ENCODE measurements around the gene TBL2. TPM values are rescaled to one million over a fixed set of nuclear protein-coding genes. Genes with fewer than 3 reads are reported as not detected.
"Not testable (repeated sequence)": the region's sequence is repeated elsewhere in the genome, so short reads cannot be mapped to it uniquely, and the experiment has no call there.

TBL2 gene
- polyA plus RNA-seq, 1 donor: 37.6 TPM

GRCh38 chr7:73621168-73622063 is 43.0 kb upstream of the TBL2 start:
- Histone ChIP-seq H3K4me1 (ENCODE audit: control insufficient read depth, insufficient read depth, low read length) (peaks cover 12% of the 10 kb centered on the region), H3K4me3 (ENCODE audit: low read length) (no peak overlapping the region), H3K36me3 (ENCODE audit: control insufficient read depth, insufficient read depth, low read length) (peaks cover 8% of the 10 kb centered on the region), H3K27ac (ENCODE audit: low read length) (no peak overlapping the region), H3K27me3 (ENCODE audit: control insufficient read depth, insufficient read depth, low read length) (peaks cover 28% of the 10 kb centered on the region), H3K9me3 (ENCODE audit: control insufficient read depth, low read depth, low read length) (peaks cover 4% of the 10 kb centered on the region)
- DNase-seq: no peak
- WGBS (ENCODE audit: insufficient coverage, low lambda C conversion rate): 67% methylated on average over 1 of the region's 7 CpGs

- H3K4me3 ChIP-seq (ENCODE audit: low read length); H3K27ac ChIP-seq (ENCODE audit: low read length); DNase-seq; H3K9me3 ChIP-seq (ENCODE audit: control insufficient read depth, low read depth, low read length): not testable (repeated sequence)
- peaks cover 17% of the 10 kb centered on the region for H3K27me3 ChIP-seq (ENCODE audit: control insufficient read depth, insufficient read depth, low read length)
- no CpG with 5 or more reads among the region's 11 CpGs for WGBS (ENCODE audit: insufficient coverage, low lambda C conversion rate)
- peaks cover 16% of the 10 kb centered on the region for H3K4me1 ChIP-seq (ENCODE audit: control insufficient read depth, insufficient read depth, low read length)
- peaks cover 15% of the 10 kb centered on the region for H3K36me3 ChIP-seq (ENCODE audit: control insufficient read depth, insufficient read depth, low read length)
Observed at GRCh38 chr7:73619394-73619793, 41.0 kb upstream of the TBL2 start.

GRCh38 chr7:73618538-73618937 is 40.2 kb upstream of the TBL2 start:
- peak in 1 of 2 donors; percentile 30 for DNase-seq
- H3K4me3 ChIP-seq (ENCODE audit: low read length): no peak overlapping the region
- H3K9me3 ChIP-seq (ENCODE audit: control insufficient read depth, low read depth, low read length): peaks cover 4% of the 10 kb centered on the region
- peaks cover 10% of the 10 kb centered on the region for H3K27me3 ChIP-seq (ENCODE audit: control insufficient read depth, insufficient read depth, low read length)
- WGBS (ENCODE audit: insufficient coverage, low lambda C conversion rate): no CpG with 5 or more reads among the region's 4 CpGs
- H3K36me3 ChIP-seq (ENCODE audit: control insufficient read depth, insufficient read depth, low read length): peaks cover 17% of the 10 kb centered on the region
- H3K27ac ChIP-seq (ENCODE audit: low read length): no peak overlapping the region
- peaks cover 24% of the 10 kb centered on the region for H3K4me1 ChIP-seq (ENCODE audit: control insufficient read depth, insufficient read depth, low read length)

- not testable (repeated sequence) for DNase-seq; H3K4me3 ChIP-seq (ENCODE audit: low read length); H3K27ac ChIP-seq (ENCODE audit: low read length); H3K9me3 ChIP-seq (ENCODE audit: control insufficient read depth, low read depth, low read length); H3K27me3 ChIP-seq (ENCODE audit: control insufficient read depth, insufficient read depth, low read length)
- Histone ChIP-seq H3K36me3 (ENCODE audit: control insufficient read depth, insufficient read depth, low read length) (peaks cover 17% of the 10 kb centered on the region), H3K4me1 (ENCODE audit: control insufficient read depth, insufficient read depth, low read length) (peaks cover 27% of the 10 kb centered on the region)
- no CpG with 5 or more reads among the region's 9 CpGs for WGBS (ENCODE audit: insufficient coverage, low lambda C conversion rate)
Observed at GRCh38 chr7:73617520-73617919, 39.1 kb upstream of the TBL2 start.

GRCh38 chr7:73615886-73616285 is 37.5 kb upstream of the TBL2 start:
- Histone ChIP-seq H3K27me3 (ENCODE audit: control insufficient read depth, insufficient read depth, low read length) (no peaks in the 10 kb centered on the region), H3K4me3 (ENCODE audit: low read length) (no peak overlapping the region)

GRCh38 chr7:73614937-73615336 is 36.6 kb upstream of the TBL2 start:
- DNase-seq; H3K27me3 ChIP-seq (ENCODE audit: control insufficient read depth, insufficient read depth, low read length); H3K27ac ChIP-seq (ENCODE audit: low read length); H3K9me3 ChIP-seq (ENCODE audit: control insufficient read depth, low read depth, low read length); H3K4me3 ChIP-seq (ENCODE audit: low read length): not testable (repeated sequence)
- H3K36me3 ChIP-seq (ENCODE audit: control insufficient read depth, insufficient read depth, low read length): peaks cover 23% of the 10 kb centered on the region
- H3K4me1 ChIP-seq (ENCODE audit: control insufficient read depth, insufficient read depth, low read length): peaks cover 30% of the 10 kb centered on the region
- no CpG with 5 or more reads among the region's 10 CpGs for WGBS (ENCODE audit: insufficient coverage, low lambda C conversion rate)

More at GRCh38 chr7:73615886-73616285, 37.5 kb upstream of the TBL2 start:
- no CpG with 5 or more reads among the region's 4 CpGs for WGBS (ENCODE audit: insufficient coverage, low lambda C conversion rate)
- H3K4me1 ChIP-seq (ENCODE audit: control insufficient read depth, insufficient read depth, low read length): peaks cover 30% of the 10 kb centered on the region
- H3K27ac ChIP-seq (ENCODE audit: low read length): no peak overlapping the region
- peaks cover 19% of the 10 kb centered on the region for H3K36me3 ChIP-seq (ENCODE audit: control insufficient read depth, insufficient read depth, low read length)
- H3K9me3 ChIP-seq (ENCODE audit: control insufficient read depth, low read depth, low read length): no peaks in the 10 kb centered on the region
- DNase-seq: no peak

- WGBS (ENCODE audit: insufficient coverage, low lambda C conversion rate): no CpG with 5 or more reads among the region's 14 CpGs
- Histone ChIP-seq H3K4me1 (ENCODE audit: control insufficient read depth, insufficient read depth, low read length) (peaks cover 30% of the 10 kb centered on the region), H3K4me3 (ENCODE audit: low read length) (no peak overlapping the region), H3K36me3 (ENCODE audit: control insufficient read depth, insufficient read depth, low read length) (peaks cover 26% of the 10 kb centered on the region), H3K9me3 (ENCODE audit: control insufficient read depth, low read depth, low read length) (no peaks in the 10 kb centered on the region), H3K27ac (ENCODE audit: low read length) (peak overlapping the region; percentile 79), H3K27me3 (ENCODE audit: control insufficient read depth, insufficient read depth, low read length) (no peaks in the 10 kb centered on the region)
- DNase-seq: peak in 1 of 2 donors; percentile 69
Observed at GRCh38 chr7:73613954-73614735, 35.8 kb upstream of the TBL2 start.

GRCh38 chr7:73612598-73613269 is 34.4 kb upstream of the TBL2 start:
- Histone ChIP-seq H3K27ac (ENCODE audit: low read length) (peak overlapping the region; percentile 79), H3K36me3 (ENCODE audit: control insufficient read depth, insufficient read depth, low read length) (peaks cover 25% of the 10 kb centered on the region), H3K9me3 (ENCODE audit: control insufficient read depth, low read depth, low read length) (no peaks in the 10 kb centered on the region), H3K27me3 (ENCODE audit: control insufficient read depth, insufficient read depth, low read length) (no peaks in the 10 kb centered on the region), H3K4me1 (ENCODE audit: control insufficient read depth, insufficient read depth, low read length) (peaks cover 30% of the 10 kb centered on the region), H3K4me3 (ENCODE audit: low read length) (no peak overlapping the region)
- no CpG with 5 or more reads among the region's 11 CpGs for WGBS (ENCODE audit: insufficient coverage, low lambda C conversion rate)
- peak; percentile 95 to 97 for DNase-seq

- Histone ChIP-seq H3K4me1 (ENCODE audit: control insufficient read depth, insufficient read depth, low read length) (peaks cover 30% of the 10 kb centered on the region), H3K27ac (ENCODE audit: low read length) (no peak overlapping the region), H3K4me3 (ENCODE audit: low read length) (no peak overlapping the region), H3K36me3 (ENCODE audit: control insufficient read depth, insufficient read depth, low read length) (peaks cover 21% of the 10 kb centered on the region), H3K27me3 (ENCODE audit: control insufficient read depth, insufficient read depth, low read length) (no peaks in the 10 kb centered on the region), H3K9me3 (ENCODE audit: control insufficient read depth, low read depth, low read length) (no peaks in the 10 kb centered on the region)
- no peak for DNase-seq
- no CpG with 5 or more reads among the region's 11 CpGs for WGBS (ENCODE audit: insufficient coverage, low lambda C conversion rate)
Observed at GRCh38 chr7:73611017-73611555, 32.7 kb upstream of the TBL2 start.

- Histone ChIP-seq H3K9me3 (ENCODE audit: control insufficient read depth, low read depth, low read length) (no peaks in the 10 kb centered on the region), H3K4me3 (ENCODE audit: low read length) (no peak overlapping the region), H3K4me1 (ENCODE audit: control insufficient read depth, insufficient read depth, low read length) (peaks cover 26% of the 10 kb centered on the region), H3K27me3 (ENCODE audit: control insufficient read depth, insufficient read depth, low read length) (no peaks in the 10 kb centered on the region), H3K36me3 (ENCODE audit: control insufficient read depth, insufficient read depth, low read length) (peaks cover 21% of the 10 kb centered on the region), H3K27ac (ENCODE audit: low read length) (no peak overlapping the region)
- DNase-seq: no peak
- WGBS (ENCODE audit: insufficient coverage, low lambda C conversion rate): no CpG with 5 or more reads among the region's 4 CpGs
Observed at GRCh38 chr7:73610105-73610504, 31.7 kb upstream of the TBL2 start.
